PC-3 (cell line): ENCODE measurements around the gene PLA1A. TPM values are rescaled to one million over a fixed set of nuclear protein-coding genes. Genes with fewer than 3 reads are reported as not detected.

Experiments
- ATAC-seq: fragments of 200-7000 bp; cut with Tn5 transposase; 2 replicates; pipeline ENCODE4 v1.9.1; 2020; ENCODE audit warnings: mild to moderate bottlenecking, moderate library complexity
- BruUV-seq: library from RNA; stranded (reverse); fragments of 400-500 nt; replicated peaks from 2 replicates; lab custom pipeline; 2021; lab: Mats Ljungman, UMichigan
- CTCF ChIA-PET: fragments of 300-600 bp; sonication (Branson Sonifier 250); formaldehyde crosslinking; loops from one replicate; lab custom pipeline; 2022; ENCODE audit warnings: antibody characterized with exemption; lab: Charles Lee
- POLR2A ChIA-PET: fragments of 300-600 bp; sonication (Branson Sonifier 250); formaldehyde crosslinking; loops from one replicate; lab custom pipeline; 2022; ENCODE audit warnings: antibody characterized with exemption; ENCODE audit not compliant: unreplicated experiment; lab: Charles Lee
- DNase-seq: peaks from one replicate; pipeline ENCODE4 v3.0.0-alpha.2; 2015
- H2AFZ ChIP-seq: fragments of 300-600 bp; sonication (generic); 2 replicates; pipeline ENCODE4 v1.6.0; 2016; ENCODE audit warnings: antibody characterized with exemption, low read length
- H3F3A ChIP-seq: fragments of 300-600 bp; sonication (generic); one replicate; pipeline ENCODE4 v1.6.0; 2017; ENCODE audit warnings: antibody characterized with exemption, low read length, control low read depth, mild to moderate bottlenecking; ENCODE audit not compliant: unreplicated experiment
- H3K27ac ChIP-seq: fragments of 300-600 bp; sonication (generic); 2 replicates; pipeline ENCODE4 v1.5.1; 2016; ENCODE audit warnings: mild to moderate bottlenecking, low read length
- H3K27me3 ChIP-seq: fragments of 300-600 bp; sonication (generic); 2 replicates; pipeline ENCODE4 v1.6.1; 2016; ENCODE audit warnings: low read length, mixed read lengths
- H3K36me3 ChIP-seq: fragments of 300-600 bp; sonication (generic); 2 replicates; pipeline ENCODE4 v1.6.1; 2016; ENCODE audit warnings: low read depth, mixed run types, low read length, mixed read lengths
- H3K4me1 ChIP-seq: fragments of 300-600 bp; sonication (generic); 2 replicates; pipeline ENCODE4 v1.5.1; 2016; ENCODE audit warnings: low read length; ENCODE audit not compliant: insufficient read depth
- H3K4me2 ChIP-seq: fragments of 300-600 bp; sonication (generic); 2 replicates; pipeline ENCODE4 v1.6.0; 2016; ENCODE audit warnings: low read length
- H3K4me3 ChIP-seq: fragments of 300-600 bp; sonication (generic); 2 replicates; pipeline ENCODE4 v1.5.1; 2016; ENCODE audit warnings: mild to moderate bottlenecking, low read length, mixed read lengths
- H3K79me2 ChIP-seq: fragments of 300-600 bp; sonication (generic); 2 replicates; pipeline ENCODE4 v1.6.1; 2017; ENCODE audit warnings: low read length, mixed read lengths
- H3K9ac ChIP-seq: fragments of 300-600 bp; sonication (generic); 2 replicates; pipeline ENCODE4 v1.6.0; 2016; ENCODE audit warnings: mild to moderate bottlenecking, low read length
- H3K9me2 ChIP-seq: fragments of 300-600 bp; sonication (generic); replicated peaks from 2 replicates; pipeline ENCODE4 v1.6.1; 2016; ENCODE audit warnings: mixed run types, low read length, mixed read lengths
- H3K9me3 ChIP-seq: fragments of 300-600 bp; sonication (generic); 2 replicates; pipeline ENCODE4 v1.6.1; 2016; ENCODE audit warnings: low read length, mixed read lengths
- H4K20me1 ChIP-seq: fragments of 300-600 bp; sonication (generic); 2 replicates; pipeline ENCODE4 v1.6.1; 2016; ENCODE audit warnings: low read length, mixed read lengths
- EZH2 ChIP-seq: fragments of 300-600 bp; sonication (generic); IDR thresholded peaks from one replicate; pipeline ENCODE4 v1.6.1; 2017; ENCODE audit warnings: antibody characterized with exemption, mild to moderate bottlenecking, low read length; ENCODE audit not compliant: unreplicated experiment
- EZH2phosphoT487 ChIP-seq: fragments of 300-600 bp; sonication (generic); IDR thresholded peaks from 2 replicates; pipeline ENCODE4 v1.6.1; 2018; ENCODE audit warnings: mild to moderate bottlenecking, antibody characterized with exemption, low read length, borderline replicate concordance
- intact Hi-C: fragments of 100-400 bp; cut with micrococcal nuclease; formaldehyde crosslinking; loops from 2 replicates; pipeline ENCODE4 v1.9.0; 2023
- total RNA-seq: library from RNA; depleted of rRNA; stranded (reverse); fragments of >200 nt; gene quantifications from 2 replicates; pipeline ENCODE4 v1.2.3, GENCODE V29; 2014
- TF ChIP-seq, protein P1 (sequence below): fragments of 300-600 bp; sonication (generic); conservative IDR thresholded peaks from 2 replicates; pipeline ENCODE4 v1.5.1; 2017; ENCODE audit warnings: antibody characterized with exemption, low read depth, mild to moderate bottlenecking, low read length

Gene PLA1A
- total RNA-seq, 1 experiment from 2014 or later, result 0.36 TPM

DNA sequence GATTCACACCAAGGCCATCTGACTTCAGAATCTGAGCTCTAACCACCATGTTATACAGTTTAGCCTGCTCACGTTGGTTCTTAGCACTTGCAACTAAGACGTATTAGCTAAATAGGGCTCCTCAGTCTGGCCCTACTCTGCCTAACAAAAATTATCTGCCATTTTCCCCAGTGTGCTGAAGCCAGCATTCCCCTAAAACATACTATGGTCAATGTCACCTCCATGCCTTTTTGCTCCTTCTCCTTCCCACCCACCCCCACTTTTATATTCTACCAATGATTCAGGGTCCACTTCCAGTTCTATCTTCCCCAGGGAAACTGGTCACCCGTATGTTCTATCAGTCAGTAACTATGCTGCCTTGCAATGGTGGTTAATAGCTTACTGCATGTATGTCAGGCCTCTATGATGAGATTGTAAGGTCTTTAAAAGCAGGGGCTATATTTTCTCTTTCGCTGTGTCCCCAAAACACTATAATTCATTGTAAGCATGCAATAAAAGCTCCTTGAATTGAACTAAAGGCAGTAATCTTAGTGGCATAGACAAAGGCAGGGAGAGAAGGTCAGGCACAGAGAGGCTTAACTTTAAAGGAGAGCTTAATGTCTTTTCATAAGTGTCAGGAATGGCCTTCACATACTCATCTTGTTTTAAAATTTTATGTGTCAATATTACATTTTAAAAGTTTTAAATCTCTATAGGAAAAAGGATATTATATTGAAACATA lies 39.4 kb downstream of the PLA1A start:
- Histone ChIP-seq H3K27ac (peak overlapping the region; percentile 70), H3K4me2 (0 out of 2 replicates have a peak overlapping the region, but pooled peaks have one; percentile 55), H3K27me3 (no peaks in the 10 kb centered on the region), H3K4me1 (peaks cover 36% of the 10 kb centered on the region), H3K36me3 (no peaks in the 10 kb centered on the region), H3K4me3 (no peak overlapping the region), H3K9ac (no peak overlapping the region; the same call in 1 of the 2 replicates), H3K79me2 (no peaks in the 10 kb centered on the region), H4K20me1 (no peaks in the 10 kb centered on the region), H3F3A (no peaks in the 10 kb centered on the region), H2AFZ (no peak overlapping the region), H3K9me3 (no peaks in the 10 kb centered on the region), H3K9me2 (no peaks in the 10 kb centered on the region)
- DNase-seq, result no peak
- CTCF ChIA-PET, result interaction anchor here (0.6 kb wide), 1 partner anchor 26 kb away, joined by 3 read pairs; no protein-coding TSS in a partner anchor
- TF ChIP-seq EZH2phosphoT487 (no peak), EZH2 (no peak)
- TF ChIP-seq, protein P1, sequence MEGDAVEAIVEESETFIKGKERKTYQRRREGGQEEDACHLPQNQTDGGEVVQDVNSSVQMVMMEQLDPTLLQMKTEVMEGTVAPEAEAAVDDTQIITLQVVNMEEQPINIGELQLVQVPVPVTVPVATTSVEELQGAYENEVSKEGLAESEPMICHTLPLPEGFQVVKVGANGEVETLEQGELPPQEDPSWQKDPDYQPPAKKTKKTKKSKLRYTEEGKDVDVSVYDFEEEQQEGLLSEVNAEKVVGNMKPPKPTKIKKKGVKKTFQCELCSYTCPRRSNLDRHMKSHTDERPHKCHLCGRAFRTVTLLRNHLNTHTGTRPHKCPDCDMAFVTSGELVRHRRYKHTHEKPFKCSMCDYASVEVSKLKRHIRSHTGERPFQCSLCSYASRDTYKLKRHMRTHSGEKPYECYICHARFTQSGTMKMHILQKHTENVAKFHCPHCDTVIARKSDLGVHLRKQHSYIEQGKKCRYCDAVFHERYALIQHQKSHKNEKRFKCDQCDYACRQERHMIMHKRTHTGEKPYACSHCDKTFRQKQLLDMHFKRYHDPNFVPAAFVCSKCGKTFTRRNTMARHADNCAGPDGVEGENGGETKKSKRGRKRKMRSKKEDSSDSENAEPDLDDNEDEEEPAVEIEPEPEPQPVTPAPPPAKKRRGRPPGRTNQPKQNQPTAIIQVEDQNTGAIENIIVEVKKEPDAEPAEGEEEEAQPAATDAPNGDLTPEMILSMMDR, result no peak
- POLR2A ChIA-PET, result no interaction called here
- no peak for ATAC-seq
- intact Hi-C loops, result no loop called here
- TSS peak; percentile 83 for BruUV-seq

GRCh38 chr3:119637679-119638477 lies 40.2 kb downstream of the PLA1A start:
- Histone ChIP-seq H4K20me1 (no peaks in the 10 kb centered on the region), H3K4me3 (peak overlapping the region; percentile 6; the same call in 1 of the 2 replicates), H2AFZ (peak overlapping the region; percentile 25), H3K4me1 (peaks cover 44% of the 10 kb centered on the region), H3F3A (no peaks in the 10 kb centered on the region), H3K4me2 (peak overlapping the region; percentile 55), H3K27me3 (no peaks in the 10 kb centered on the region), H3K36me3 (no peaks in the 10 kb centered on the region), H3K9me3 (no peaks in the 10 kb centered on the region), H3K79me2 (no peaks in the 10 kb centered on the region), H3K9me2 (no peaks in the 10 kb centered on the region), H3K9ac (peak overlapping the region; percentile 9; the same call in 1 of the 2 replicates), H3K27ac (peak overlapping the region; percentile 70)
- peak; percentile 90 for DNase-seq
- TF ChIP-seq, protein P1, result no peak
- TF ChIP-seq EZH2phosphoT487, result no peak
- TF ChIP-seq EZH2, result no peak
- POLR2A ChIA-PET, result interaction anchor here (0.7 to 0.9 kb wide), 2 partner anchors 11 to 39 kb away, joined by 3 to 5 read pairs; no protein-coding TSS in a partner anchor
- CTCF ChIA-PET, result no interaction called here
- no TSS peak for BruUV-seq
- ATAC-seq, result peak; percentile 85
- intact Hi-C loops, result no loop called here
